Measurements from ENCODE around the gene CDCA5. TPM values are rescaled to one million over a fixed set of nuclear protein-coding genes. Genes with fewer than 3 reads are reported as not detected.

Gene CDCA5
- total RNA-seq, 3 donors from 2014 or later, result 2.9 to 14.6 (median 4.8) TPM

GRCh38 chr11:65109231-65110198 lies 25.7 kb upstream of the CDCA5 start:
- no peak overlapping the region for H3K4me3 ChIP-seq
- no peaks in the 10 kb centered on the region for H3K9me3 ChIP-seq
- intact Hi-C loops (cut with DNase I, micrococcal nuclease), result no loop called here
- DNase-seq (peak in 1 of 3 donors; percentile 65), ATAC-seq (no peak)
- peaks cover 23% of the 10 kb centered on the region for H3K4me1 ChIP-seq (ENCODE audit: low read depth)
- no peak for TF ChIP-seq CTCF (IDR thresholded peaks at IDR 0.05)
- H3K36me3 ChIP-seq (ENCODE audit: low read depth), result peaks cover 5% of the 10 kb centered on the region

- DNase-seq (no peak), ATAC-seq (no peak)
- Histone ChIP-seq H3K36me3 (ENCODE audit: low read depth) (peaks cover 5% of the 10 kb centered on the region), H3K9me3 (no peaks in the 10 kb centered on the region), H3K4me3 (no peak overlapping the region), H3K4me1 (ENCODE audit: low read depth) (peaks cover 22% of the 10 kb centered on the region)
- intact Hi-C loops (cut with DNase I, micrococcal nuclease), result no loop called here
- TF ChIP-seq CTCF (IDR thresholded peaks at IDR 0.05), result no peak
These were observed 24.8 kb upstream of the CDCA5 start for GRCh38 chr11:65108469-65109123.

- Histone ChIP-seq H3K4me1 (ENCODE audit: low read depth) (peaks cover 15% of the 10 kb centered on the region), H3K9me3 (no peaks in the 10 kb centered on the region), H3K36me3 (ENCODE audit: low read depth) (peaks cover 5% of the 10 kb centered on the region), H3K4me3 (no peak overlapping the region)
- ATAC-seq, result no peak
- intact Hi-C loops (cut with DNase I, micrococcal nuclease), result no loop called here
- TF ChIP-seq CTCF (IDR thresholded peaks at IDR 0.05), result no peak
- DNase-seq, result no peak
These were observed 24.1 kb upstream of the CDCA5 start for GRCh38 chr11:65107751-65108468.

GRCh38 chr11:65107078-65107477 lies 23.2 kb upstream of the CDCA5 start:
- intact Hi-C loops (cut with DNase I, micrococcal nuclease), result no loop called here
- H3K36me3 ChIP-seq (ENCODE audit: low read depth), result peaks cover 5% of the 10 kb centered on the region
- H3K9me3 ChIP-seq, result no peaks in the 10 kb centered on the region
- ATAC-seq (no peak), DNase-seq (no peak)
- peaks cover 11% of the 10 kb centered on the region for H3K4me1 ChIP-seq (ENCODE audit: low read depth)
- H3K4me3 ChIP-seq, result no peak overlapping the region
- no peak for TF ChIP-seq CTCF (IDR thresholded peaks at IDR 0.05)

- H3K4me3 ChIP-seq, result no peak overlapping the region
These were observed 20.8 kb upstream of the CDCA5 start for GRCh38 chr11:65104628-65105027.

More at GRCh38 chr11:65104628-65105027, 20.8 kb upstream of the CDCA5 start:
- Histone ChIP-seq H3K36me3 (ENCODE audit: low read depth) (peaks cover 5% of the 10 kb centered on the region), H3K4me1 (ENCODE audit: low read depth) (no peaks in the 10 kb centered on the region), H3K9me3 (no peaks in the 10 kb centered on the region)
- intact Hi-C loops (cut with DNase I, micrococcal nuclease), result no loop called here
- ATAC-seq, result no peak
- DNase-seq, result no peak
- no peak for TF ChIP-seq CTCF (IDR thresholded peaks at IDR 0.05)
